HepG2 (cell line): Measurements from ENCODE around the gene WDR13. TPM values are rescaled to one million over a fixed set of nuclear protein-coding genes. Genes with fewer than 3 reads are reported as not detected.

ENCODE experiments used
- ATAC-seq: fragments of 200-7000 bp; cut with Tn5 transposase; 3 replicates; pipeline ENCODE4 v1.9.1; 2020; ENCODE audit warnings: mild to moderate bottlenecking, moderate library complexity
- BruUV-seq: library from RNA; stranded (reverse); fragments of 400-500 nt; replicated peaks from 2 replicates; lab custom pipeline; 2021; lab: Mats Ljungman, UMichigan
- CTCF ChIA-PET: fragments of 300-600 bp; formaldehyde crosslinking; extraction: SDS; loops from one replicate; lab custom pipeline; 2021; ENCODE audit warnings: low total read pairs, inconsistent platforms, low intra/inter-chr PET ratio; lab: Yijun Ruan, JAX
- POLR2A ChIA-PET: fragments of 350-600 bp; sonication (Branson Sonifier 250); formaldehyde crosslinking; loops from one replicate; lab custom pipeline; 2020; ENCODE audit warnings: antibody characterized with exemption, inconsistent platforms; lab: Yijun Ruan, JAX
- DNase-seq: peaks from one replicate; pipeline ENCODE4 v3.0.0-alpha.2; 2015; ENCODE audit warnings: low spot score
- FAIRE-seq: peaks from 3 replicates; lab custom pipeline; 2011; peaks lifted over from hg19 to GRCh38; lab: Jason Lieb, UNC
- H2AFZ ChIP-seq: one replicate; pipeline ENCODE4 v1.6.1; 2011; ENCODE audit warnings: low read length, inconsistent platforms
- H3K27ac ChIP-seq: fragments of 300-600 bp; 3 replicates; pipeline ENCODE4 v1.8.0; 2011; ENCODE audit warnings: mixed run types, mild to moderate bottlenecking, mixed read lengths, low read length, inconsistent platforms; ENCODE audit not compliant: insufficient read depth; ENCODE audit errors: extremely low read length
- H3K27me3 ChIP-seq, 2 experiments: fragments of 200-600 bp in 1 of 2; 2 replicates in 1 of 2; 3 replicates in 1 of 2; pipeline versions ENCODE4 v1.6.0 to v1.8.0; 2011; ENCODE audit warnings: low read length in 2 of 2, mild to moderate bottlenecking in 2 of 2, moderate library complexity in 2 of 2, inconsistent platforms in 1 of 2; ENCODE audit not compliant: insufficient read depth in 2 of 2, control insufficient read depth in 1 of 2
- H3K36me3 ChIP-seq, 2 experiments: fragments of 200-600 bp in 1 of 2; replicated peaks in 1 of 2; 2 replicates in 1 of 2; 3 replicates in 1 of 2; pipeline versions ENCODE4 v1.5.1 to v1.8.0; 2011; ENCODE audit warnings: low read length in 2 of 2, inconsistent platforms in 1 of 2; ENCODE audit not compliant: insufficient read depth in 2 of 2, control insufficient read depth in 1 of 2
- H3K4me1 ChIP-seq: 2 replicates; pipeline ENCODE4 v1.5.1; 2012; ENCODE audit warnings: low read length, inconsistent platforms; ENCODE audit not compliant: insufficient read depth
- H3K4me2 ChIP-seq: 2 replicates; pipeline ENCODE4 v1.6.0; 2011; ENCODE audit warnings: low read depth, low read length, inconsistent platforms
- H3K4me3 ChIP-seq, 3 experiments: fragments of 200-600 bp in 1 of 3; sonication (generic), shearing (Covaris generic) in 1 of 3; replicated peaks in 1 of 3; 2 replicates each; pipeline ENCODE4 v1.5.1; 2011 to 2016; ENCODE audit warnings: low read length in 3 of 3, inconsistent platforms in 2 of 3, low read depth in 2 of 3, mild to moderate bottlenecking in 2 of 3, control low read depth in 1 of 3, mixed read lengths in 1 of 3; ENCODE audit not compliant: insufficient read depth in 1 of 3
- H3K79me2 ChIP-seq: one replicate; pipeline ENCODE4 v1.6.1; 2011; ENCODE audit warnings: low read length, inconsistent platforms; ENCODE audit not compliant: insufficient read depth
- H3K9ac ChIP-seq: 2 replicates; pipeline ENCODE4 v1.6.0; 2011; ENCODE audit warnings: mild to moderate bottlenecking, low read depth, low read length, inconsistent platforms; ENCODE audit not compliant: insufficient read depth
- H3K9me3 ChIP-seq: 2 replicates; pipeline ENCODE4 v1.5.1; 2012; ENCODE audit warnings: mild to moderate bottlenecking, low read length
- H4K20me1 ChIP-seq: 2 replicates; pipeline ENCODE4 v1.6.0; 2011; ENCODE audit warnings: inconsistent platforms, mild to moderate bottlenecking, low read length, moderate library complexity; ENCODE audit not compliant: insufficient read depth
- ATAD3A ChIP-seq: sonication (generic); formaldehyde crosslinking; IDR thresholded peaks from 2 replicates; pipeline ENCODE4 v1.4.0; 2020; ENCODE audit warnings: missing genetic modification reagents
- HNRNPH1 ChIP-seq: fragments of 200-400 bp; formaldehyde crosslinking; optimal IDR thresholded peaks from 2 replicates; pipeline ENCODE3; 2017; ENCODE audit warnings: mild to moderate bottlenecking, low read depth, low read length
- JARID2 ChIP-seq: sonication (generic); formaldehyde crosslinking; IDR thresholded peaks from 2 replicates; pipeline ENCODE4 v1.8.1; 2023; ENCODE audit warnings: missing genetic modification reagents, inconsistent platforms; ENCODE audit not compliant: insufficient replicate concordance
- NR1H2 ChIP-seq: sonication (generic); formaldehyde crosslinking; IDR thresholded peaks from 2 replicates; pipeline ENCODE4 v1.8.1; 2022; ENCODE audit warnings: low read depth, missing genetic modification reagents, borderline replicate concordance
- SNRNP70 ChIP-seq: fragments of 200-400 bp; formaldehyde crosslinking; IDR thresholded peaks from 2 replicates; pipeline ENCODE4 v1.6.1; 2017; ENCODE audit warnings: mild to moderate bottlenecking, low read depth, low read length, moderate library complexity
- SYNCRIP ChIP-seq: fragments of 200-400 bp; formaldehyde crosslinking; IDR thresholded peaks from 2 replicates; pipeline ENCODE4 v1.6.1; 2018; ENCODE audit warnings: mild to moderate bottlenecking, low read depth, low read length; ENCODE audit not compliant: insufficient read depth
- TARDBP ChIP-seq: sonication (generic); formaldehyde crosslinking; IDR thresholded peaks from 2 replicates; pipeline ENCODE4 v1.8.0; 2022; ENCODE audit warnings: mild to moderate bottlenecking, missing genetic modification reagents
- TCF7 ChIP-seq: sonication (generic); IDR thresholded peaks from 2 replicates; pipeline ENCODE4 v1.6.1; 2016; ENCODE audit warnings: antibody characterized with exemption, low read depth
- ZBTB25 ChIP-seq: IDR thresholded peaks from 2 replicates; pipeline ENCODE4 v1.6.1; 2018; ENCODE audit warnings: missing genetic modification reagents
- ZBTB3 ChIP-seq: sonication (generic); formaldehyde crosslinking; IDR thresholded peaks from 2 replicates; pipeline ENCODE4 v1.4.0; 2020; ENCODE audit warnings: low read depth, mild to moderate bottlenecking, moderate library complexity, missing genetic modification reagents, borderline replicate concordance
- ZBTB7A ChIP-seq: sonication (generic); formaldehyde crosslinking; IDR thresholded peaks from 2 replicates; pipeline ENCODE4 v1.8.0; 2022; ENCODE audit warnings: mild to moderate bottlenecking, missing genetic modification reagents
- ZC3H13 ChIP-seq: sonication (generic); formaldehyde crosslinking; IDR thresholded peaks from 2 replicates; pipeline ENCODE4 v1.8.1; 2023; ENCODE audit warnings: mild to moderate bottlenecking, missing genetic modification reagents, moderate library complexity
- ZNF180 ChIP-seq: sonication (generic); formaldehyde crosslinking; IDR thresholded peaks from 2 replicates; pipeline ENCODE4 v1.4.0; 2020; ENCODE audit warnings: low read depth, missing genetic modification reagents, borderline replicate concordance
- ZNF563 ChIP-seq: sonication (generic); formaldehyde crosslinking; IDR thresholded peaks from 2 replicates; pipeline ENCODE4 v1.8.0; 2022; ENCODE audit warnings: mild to moderate bottlenecking, moderate library complexity, missing genetic modification reagents
- ZNF703 ChIP-seq: sonication (generic); formaldehyde crosslinking; IDR thresholded peaks from 2 replicates; pipeline ENCODE4 v1.5.1; 2020; ENCODE audit warnings: missing genetic modification reagents, mild to moderate bottlenecking, moderate library complexity, borderline replicate concordance
- ZNF777 ChIP-seq: sonication (generic); formaldehyde crosslinking; IDR thresholded peaks from 2 replicates; pipeline ENCODE4 v1.4.0; 2020; ENCODE audit warnings: missing genetic modification reagents
- ZSCAN29 ChIP-seq: sonication (generic); formaldehyde crosslinking; conservative IDR thresholded peaks from 2 replicates; pipeline ENCODE4 v1.4.0; 2020; ENCODE audit warnings: mild to moderate bottlenecking, missing genetic modification reagents
- WGBS: methylation state at CpG from one replicate; pipeline ENCODE4 v1.1.6; 2017; ENCODE audit warnings: low lambda C conversion rate; 5-methylcytosine and 5-hydroxymethylcytosine counted together
- in situ Hi-C: cut with HindIII; loops from 2 replicates; pipeline ENCODE4 v1.10.0; 2017; ENCODE audit warnings: low pct_unique_long_range_greater_than_20kb; ENCODE audit not compliant: extremely low pct_ligation_motif_present
- intact Hi-C: fragments of 100-400 bp; cut with micrococcal nuclease; formaldehyde crosslinking; loops from one replicate; pipeline ENCODE4 v1.10.0; 2022; ENCODE audit not compliant: unreplicated experiment
- polyA plus RNA-seq, 8 experiments: library from polyadenylated mRNA; depleted of rRNA in 3 of 8; stranded (reverse) in 7 of 8; unstranded in 1 of 8; fragments of >200 nt; fragmentation: Illumina TruSeq in 4 of 8; extraction: Trizol in 4 of 8; gene quantifications; 2 replicates each; pipeline versions ENCODE4 v1.2.1 to v1.2.3, GENCODE V29; 2011 to 2016; ENCODE audit warnings: low read depth in 4 of 8, missing spikeins in 1 of 8, mixed read lengths in 1 of 8; ENCODE audit not compliant: insufficient read depth in 1 of 8
- total RNA-seq, 5 experiments: library from RNA; depleted of rRNA; stranded (reverse); fragments of >200 nt; fragmentation: Illumina TruSeq; extraction: Trizol; gene quantifications; 2 replicates each; pipeline ENCODE4 v1.2.3, GENCODE V29; 2016; ENCODE audit warnings: low read depth in 1 of 5

The WDR13 gene
- total and polyA plus RNA-seq, 2 of the 13 experiments (the other 11 are each of a cell fraction or from before 2014, with no cell fraction given): 28.7 to 37.1 TPM

DNA sequence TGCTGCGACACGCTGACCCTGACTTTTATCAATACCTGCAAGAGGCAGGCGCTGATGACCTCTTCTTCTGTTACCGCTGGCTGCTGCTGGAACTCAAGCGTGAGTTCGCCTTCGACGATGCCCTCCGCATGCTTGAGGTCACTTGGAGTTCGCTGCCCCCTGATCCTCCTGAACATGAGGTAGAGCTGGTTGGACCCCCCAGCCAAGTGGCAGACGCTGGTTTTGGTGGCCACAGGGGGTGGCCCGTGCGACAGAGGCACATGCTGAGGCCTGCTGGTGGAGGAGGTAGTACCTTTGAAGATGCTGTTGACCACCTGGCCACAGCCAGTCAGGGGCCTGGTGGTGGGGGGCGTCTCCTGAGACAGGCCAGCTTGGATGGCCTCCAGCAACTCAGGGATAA, 37.2 kb upstream of the WDR13 start:
- ATAC-seq (no peak), DNase-seq (no peak), FAIRE-seq (no peak)
- H3K4me3 ChIP-seq: no peak overlapping the region
- intact Hi-C loops (no loop called here), in situ Hi-C loops (no loop called here)
- H2AFZ ChIP-seq: no peak overlapping the region
- ChIA-PET POLR2A (no interaction called here), CTCF (no interaction called here)
- H3K4me2 ChIP-seq: no peak overlapping the region
- no peak overlapping the region for H3K9ac ChIP-seq
- WGBS: 100% methylated on average over 7 of the region's 14 CpGs
- TF ChIP-seq ZSCAN29 (CRISPR knock-in tag) (no peak), TARDBP (no peak), SNRNP70 (no peak), ZNF703 (CRISPR knock-in tag) (no peak), ZBTB25 (CRISPR knock-in tag) (no peak), TCF7 (no peak), ATAD3A (CRISPR knock-in tag) (no peak), ZBTB7A (CRISPR knock-in tag) (no peak), ZNF180 (no peak), ZNF777 (CRISPR knock-in tag) (no peak), ZBTB3 (CRISPR knock-in tag) (no peak), JARID2 (CRISPR knock-in tag) (no peak), ZNF563 (no peak), SYNCRIP (no peak), HNRNPH1 (no peak), NR1H2 (CRISPR knock-in tag) (no peak), ZC3H13 (CRISPR knock-in tag) (no peak)
- no peak overlapping the region for H3K27ac ChIP-seq
- no peaks in the 10 kb centered on the region for H3K4me1 ChIP-seq
- no peaks in the 10 kb centered on the region for H3K27me3 ChIP-seq
- H4K20me1 ChIP-seq: no peaks in the 10 kb centered on the region
- no TSS peak for BruUV-seq
- no peaks in the 10 kb centered on the region for H3K9me3 ChIP-seq
- peaks cover 5 to 12% of the 10 kb centered on the region in 2 experiments; a peak in 2 of 5 replicates for H3K36me3 ChIP-seq
- no peaks in the 10 kb centered on the region for H3K79me2 ChIP-seq
